ENCODE results near the gene ATG7.

- TF ChIP-seq POLR2A (IDR thresholded peaks at IDR 0.05; ENCODE audit: low read depth, low read length) (no peak), TAF1 (IDR thresholded peaks at IDR 0.05; ENCODE audit: borderline replicate concordance, low read depth, low read length) (no peak), POLR2AphosphoS5 (IDR thresholded peaks at IDR 0.05; ENCODE audit: low read depth, low read length) (no peak)
These were observed 302.9 kb downstream of the ATG7 start for GRCh38 chr3:11574981-11575669.

All from GM12892 (cell line).